H1 (cell line): Measurements from ENCODE around the gene MED6. TPM values are rescaled to one million over a fixed set of nuclear protein-coding genes. Genes with fewer than 3 reads are reported as not detected.
A peak's percentile ranks its signal among the peaks of the same experiment; 100 is the strongest.

Experiments
- ASH2L ChIP-seq: fragments of 200-600, 300-600 bp; sonication (generic); IDR thresholded peaks from one replicate; pipeline ENCODE4 v1.7.1; 2017; ENCODE audit warnings: low read length
- CHD1 ChIP-seq: IDR thresholded peaks from 2 replicates; pipeline ENCODE4 v1.6.1; 2012; ENCODE audit warnings: low read depth, low read length, improper control_type of control experiment
- FOSL1 ChIP-seq: IDR thresholded peaks from 2 replicates; pipeline ENCODE4 v1.6.1; 2011; ENCODE audit warnings: mild to moderate bottlenecking, low read depth, low read length, moderate library complexity; ENCODE audit not compliant: insufficient read depth
- JUN ChIP-seq: IDR thresholded peaks from 2 replicates; pipeline ENCODE4 v1.6.1; 2011; ENCODE audit warnings: low read depth, mild to moderate bottlenecking, improper control_type of control experiment, low read length
- MAFK ChIP-seq: IDR thresholded peaks from 2 replicates; pipeline ENCODE4 v1.6.1; 2012; ENCODE audit warnings: low read depth, mild to moderate bottlenecking, improper control_type of control experiment, low read length
- POU5F1 ChIP-seq: IDR thresholded peaks from 2 replicates; pipeline ENCODE4 v1.6.1; 2011; ENCODE audit warnings: low read depth, mild to moderate bottlenecking, low read length, moderate library complexity
- RBBP5 ChIP-seq: IDR thresholded peaks from 2 replicates; pipeline ENCODE4 v1.7.1; 2012; ENCODE audit warnings: low read depth, mild to moderate bottlenecking, inconsistent platforms, low read length, moderate library complexity, borderline replicate concordance
- TBP ChIP-seq: IDR thresholded peaks from 2 replicates; pipeline ENCODE4 v1.6.1; 2011; ENCODE audit warnings: low read depth, low read length, improper control_type of control experiment
- TCF12 ChIP-seq: IDR thresholded peaks from 2 replicates; pipeline ENCODE4 v1.6.1; 2011; ENCODE audit warnings: low read depth, mild to moderate bottlenecking, low read length
- YY1 ChIP-seq: IDR thresholded peaks from 2 replicates; pipeline ENCODE4 v1.6.1; 2011; ENCODE audit warnings: low read depth, mild to moderate bottlenecking, low read length
- polyA plus RNA-seq, 7 experiments: library from polyadenylated mRNA; depleted of rRNA in 3 of 7; stranded (reverse) in 5 of 7; unstranded in 2 of 7; fragments of >200 nt in 5 of 7; fragments of 200-250 nt in 2 of 7; gene quantifications; 1 replicate in 5 of 7; 2 replicates in 1 of 7; 4 replicates in 1 of 7; pipeline versions ENCODE4 v1.2.1 to v1.2.3, GENCODE V29; 2011 to 2013; ENCODE audit warnings: missing spikeins in 2 of 7, mixed read lengths in 2 of 7
- total RNA-seq: library from RNA; stranded (reverse); fragmentation: NEBNext Ultra II Directional; extraction: Animal tissue kit (Norgen Biotek cat#: 25700); gene quantifications from 2 replicates; pipeline ENCODE4 v1.2.1, GENCODE V29; 2021

Gene MED6
- total and polyA plus RNA-seq, 2 of the 8 experiments (the other 6 are each of a cell fraction or from before 2014, with no cell fraction given) = 33.1 to 39.7 TPM

DNA sequence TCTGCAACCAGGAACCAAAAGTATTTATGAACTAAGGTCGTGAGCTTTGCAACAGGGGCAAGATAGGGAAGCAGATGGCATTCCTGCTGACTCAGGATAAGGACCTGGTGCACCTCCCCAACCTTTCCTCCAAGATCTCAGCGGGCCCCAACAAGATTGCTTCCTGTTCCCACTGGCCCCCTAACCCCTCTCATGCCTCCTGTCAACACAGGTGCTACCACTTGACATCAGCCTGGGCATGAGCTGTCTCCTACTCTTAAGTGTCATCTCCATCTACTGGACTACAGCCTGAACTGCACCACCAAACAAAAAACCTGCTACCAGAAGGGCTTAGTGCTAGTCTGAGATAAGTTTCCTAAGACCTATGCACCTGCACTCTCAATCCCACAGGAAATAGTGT lies 32.7 kb downstream of the MED6 start (continued):
- TF ChIP-seq FOSL1 = no peak
- TF ChIP-seq POU5F1 = no peak
- TF ChIP-seq RBBP5 = no peak
- TF ChIP-seq TCF12 = peak; percentile 91
- TF ChIP-seq TBP = no peak
- TF ChIP-seq ASH2L = no peak
- no peak for TF ChIP-seq CHD1
- TF ChIP-seq JUN = no peak
- TF ChIP-seq MAFK = peak; percentile 80
- TF ChIP-seq YY1 = no peak
